GM21825 (cell line): ENCODE results near the gene ATG12.
A peak's percentile ranks its signal among the peaks of the same experiment; 100 is the strongest.
"Not testable (repeated sequence)": the region's sequence is repeated elsewhere in the genome, so short reads cannot be mapped to it uniquely, and the experiment has no call there.

Experiments
- ATAC-seq: cut with Tn5 transposase; IDR thresholded peaks from one replicate; pipeline ENCODE4 v1.9.1; 2021; ENCODE audit warnings: mild to moderate bottlenecking, moderate library complexity; ENCODE audit not compliant: unreplicated experiment

Gene ATG12

GRCh38 chr5:115842952-115843351 is 1.6 kb upstream of the ATG12 start:
- no peak for ATAC-seq

- ATAC-seq: peak; percentile 34
Measured at GRCh38 chr5:115842089-115842935, 947 bp upstream of the ATG12 start.

- no peak for ATAC-seq
Measured at GRCh38 chr5:115840873-115841272, 492 bp downstream of the ATG12 start.

- no peak for ATAC-seq
Measured at GRCh38 chr5:115838885-115839518, 2.4 kb downstream of the ATG12 start.

GRCh38 chr5:115835481-115835880 is 5.9 kb downstream of the ATG12 start:
- no peak for ATAC-seq

- ATAC-seq: peak; percentile 73
Measured at GRCh38 chr5:115831163-115831768, 10.1 kb downstream of the ATG12 start.

GRCh38 chr5:115829913-115830312 is 11.5 kb downstream of the ATG12 start:
- no peak for ATAC-seq

- ATAC-seq: no peak
Measured at GRCh38 chr5:115825948-115826347, 15.4 kb downstream of the ATG12 start.

- ATAC-seq: not testable (repeated sequence)
Measured at GRCh38 chr5:115824983-115825382, 16.4 kb downstream of the ATG12 start.

GRCh38 chr5:115820846-115821245 is 20.5 kb downstream of the ATG12 start:
- ATAC-seq: no peak

- no peak for ATAC-seq
Measured at GRCh38 chr5:115818821-115819220, 22.5 kb downstream of the ATG12 start.

- no peak for ATAC-seq
Measured at GRCh38 chr5:115817386-115817785, 24.0 kb downstream of the ATG12 start.

GRCh38 chr5:115816226-115817081 is 24.9 kb downstream of the ATG12 start, which contains the start of gene CDO1:
TSS of gene CDO1 (minus strand) at chr5:115816659. CDS start at chr5:115816397, 262 bp downstream.
- no peak for ATAC-seq

- ATAC-seq: no peak
Measured at GRCh38 chr5:115815693-115816225, 25.6 kb downstream of the ATG12 start.

GRCh38 chr5:115815006-115815692 is 26.2 kb downstream of the ATG12 start:
- ATAC-seq: no peak

GRCh38 chr5:115813719-115814118 is 27.6 kb downstream of the ATG12 start:
- ATAC-seq: no peak

- no peak for ATAC-seq
Measured at GRCh38 chr5:115812372-115812771, 29.0 kb downstream of the ATG12 start.

GRCh38 chr5:115811406-115811805 is 30.0 kb downstream of the ATG12 start:
- ATAC-seq: no peak

GRCh38 chr5:115810761-115811160 is 30.6 kb downstream of the ATG12 start:
- no peak for ATAC-seq

- ATAC-seq: no peak
Measured at GRCh38 chr5:115809946-115810345, 31.4 kb downstream of the ATG12 start.
